CD4-positive, alpha-beta T cell (primary cell): ENCODE measurements around the gene MGAT5. TPM values are rescaled to one million over a fixed set of nuclear protein-coding genes. Genes with fewer than 3 reads are reported as not detected.

Experiments
- ATAC-seq: fragments of 200-7000 bp; cut with Tn5 transposase; one replicate; pipeline ENCODE4 v1.10.0; 2022; ENCODE audit warnings: mild to moderate bottlenecking; ENCODE audit not compliant: poor library complexity
- CTCF ChIA-PET: fragments of 350-600 bp; sonication (Branson Sonifier 250); formaldehyde crosslinking; loops from one replicate; lab custom pipeline; 2021; ENCODE audit warnings: antibody characterized with exemption, inconsistent platforms; lab: Charles Lee
- POLR2A ChIA-PET: fragments of 350-600 bp; sonication (Branson Sonifier 250); formaldehyde crosslinking; loops from one replicate; lab custom pipeline; 2021; ENCODE audit warnings: antibody characterized with exemption, inconsistent platforms; lab: Charles Lee
- DNase-seq, 14 experiments: peaks; one replicate each; pipeline ENCODE4 v3.0.0-alpha.2; 2013 to 2020; ENCODE audit warnings: mixed read lengths in 2 of 14
- H3K27ac ChIP-seq, 2 donors: one replicate each; pipeline versions ENCODE4 v1.5.1 to v1.7.0; 2013; ENCODE audit warnings: low read length in 2 of 2, low read depth in 1 of 2, mild to moderate bottlenecking in 1 of 2
- H3K27me3 ChIP-seq, 2 experiments: 1 replicate in 1 of 2; 2 replicates in 1 of 2; pipeline versions ENCODE4 v1.6.1 to v1.7.0; 2013; ENCODE audit warnings: low read length in 2 of 2, control low read depth in 1 of 2, mild to moderate bottlenecking in 1 of 2, moderate library complexity in 1 of 2; ENCODE audit not compliant: insufficient read depth in 2 of 2, control insufficient read depth in 1 of 2
- H3K36me3 ChIP-seq: one replicate; pipeline ENCODE4 v1.6.1; 2013; ENCODE audit warnings: low read length, control low read depth; ENCODE audit not compliant: insufficient read depth
- H3K4me1 ChIP-seq: one replicate; pipeline ENCODE4 v1.6.1; 2013; ENCODE audit warnings: low read length, control low read depth; ENCODE audit not compliant: insufficient read depth
- H3K4me3 ChIP-seq: one replicate; pipeline ENCODE4 v1.5.1; 2013; ENCODE audit warnings: mild to moderate bottlenecking, low read length, moderate library complexity
- H3K9me3 ChIP-seq, 2 experiments: 1 replicate in 1 of 2; 2 replicates in 1 of 2; pipeline versions ENCODE4 v1.6.1 to v1.7.0; 2013; ENCODE audit warnings: low read length in 2 of 2, mild to moderate bottlenecking in 2 of 2, control low read depth in 1 of 2, moderate library complexity in 1 of 2; ENCODE audit not compliant: control insufficient read depth in 1 of 2, insufficient read depth in 1 of 2
- H3K27ac Mint-ChIP-seq: one replicate; pipeline ENCODE4 v1.8.0; 2020; ENCODE audit warnings: mixed read lengths
- H3K27me3 Mint-ChIP-seq: one replicate; pipeline ENCODE4 v1.8.0; 2021; ENCODE audit warnings: mixed read lengths
- H3K36me3 Mint-ChIP-seq: one replicate; pipeline ENCODE4 v1.8.0; 2021; ENCODE audit warnings: low read depth, mixed read lengths
- H3K4me1 Mint-ChIP-seq: one replicate; pipeline ENCODE4 v1.8.0; 2021; ENCODE audit warnings: low read depth, mixed read lengths
- H3K4me3 Mint-ChIP-seq: one replicate; pipeline ENCODE4 v1.8.0; 2020; ENCODE audit warnings: mild to moderate bottlenecking, mixed read lengths
- H3K9me3 Mint-ChIP-seq: one replicate; pipeline ENCODE4 v1.8.0; 2020; ENCODE audit warnings: mixed read lengths
- CTCF ChIP-seq: fragments of 200-600 bp; IDR thresholded peaks from one replicate; pipeline ENCODE4 v1.8.0; 2022; ENCODE audit warnings: antibody characterized with exemption, mild to moderate bottlenecking
- intact Hi-C, 2 experiments: fragments of 100-400 bp; cut with DNase I in 1 of 2; cut with micrococcal nuclease in 1 of 2; formaldehyde crosslinking; loops; one replicate each; pipeline versions ENCODE4 v1.15.1 to v1.9.0; 2023 to 2025; cut with DNase I, micrococcal nuclease
- total RNA-seq, 174 experiments: library from RNA in 2 of 174; stranded (reverse) in 2 of 174; gene quantifications; one replicate each; pipeline ENCODE4 v1.2.3 and lab custom pipeline; 2021 to 2026

Gene MGAT5
- total RNA-seq, 2 experiments from 2014 or later, result 77.5 to 77.8 TPM

- Mint-ChIP-seq H3K4me3 (no peak overlapping the region), H3K27me3 (no peaks in the 10 kb centered on the region), H3K9me3 (no peaks in the 10 kb centered on the region), H3K36me3 (peaks cover 67% of the 10 kb centered on the region), H3K27ac (no peak overlapping the region), H3K4me1 (no peaks in the 10 kb centered on the region)
- ChIA-PET CTCF (no interaction called here), POLR2A (no interaction called here)
- H3K9me3 ChIP-seq, result no peaks in the 10 kb centered on the region
- H3K27ac ChIP-seq, result no peak overlapping the region
- DNase-seq (no peak), ATAC-seq (no peak)
- intact Hi-C loops, result no loop called here
- H3K4me1 ChIP-seq, result no peaks in the 10 kb centered on the region
- TF ChIP-seq CTCF, result no peak
- no peak overlapping the region for H3K4me3 ChIP-seq
- peaks cover 78% of the 10 kb centered on the region for H3K36me3 ChIP-seq
- no peaks in the 10 kb centered on the region for H3K27me3 ChIP-seq
Measured at GRCh38 chr2:134445116-134445515, 191.2 kb downstream of the MGAT5 start.

- Mint-ChIP-seq H3K27ac (no peak overlapping the region), H3K9me3 (no peaks in the 10 kb centered on the region), H3K4me1 (no peaks in the 10 kb centered on the region), H3K27me3 (no peaks in the 10 kb centered on the region), H3K4me3 (no peak overlapping the region), H3K36me3 (peaks cover 70% of the 10 kb centered on the region)
- Histone ChIP-seq H3K4me3 (no peak overlapping the region), H3K9me3 (no peaks in the 10 kb centered on the region), H3K36me3 (peaks cover 78% of the 10 kb centered on the region), H3K27ac (no peak overlapping the region), H3K4me1 (no peaks in the 10 kb centered on the region), H3K27me3 (no peaks in the 10 kb centered on the region)
- no peak for TF ChIP-seq CTCF
- no peak for DNase-seq
- ATAC-seq, result no peak
- intact Hi-C loops, result no loop called here
- CTCF ChIA-PET, result no interaction called here
- POLR2A ChIA-PET, result no interaction called here
Measured at GRCh38 chr2:134445985-134446382, 192.1 kb downstream of the MGAT5 start.

GRCh38 chr2:134446383-134447017, 192.6 kb downstream of the MGAT5 start:
- Histone ChIP-seq H3K4me3 (no peak overlapping the region), H3K9me3 (no peaks in the 10 kb centered on the region), H3K27me3 (no peaks in the 10 kb centered on the region), H3K4me1 (no peaks in the 10 kb centered on the region), H3K27ac (no peak overlapping the region), H3K36me3 (peaks cover 74% of the 10 kb centered on the region)
- Mint-ChIP-seq H3K4me3 (no peak overlapping the region), H3K36me3 (peaks cover 69% of the 10 kb centered on the region), H3K9me3 (no peaks in the 10 kb centered on the region), H3K4me1 (no peaks in the 10 kb centered on the region), H3K27me3 (no peaks in the 10 kb centered on the region), H3K27ac (no peak overlapping the region)
- TF ChIP-seq CTCF, result no peak
- ATAC-seq, result no peak
- no peak for DNase-seq
- intact Hi-C loops, result no loop called here
- ChIA-PET POLR2A (no interaction called here), CTCF (no interaction called here)
